Liver (tissue), 3 donors: ENCODE data around the gene NSF.

Experiments used
- FOXA1 ChIP-seq: IDR thresholded peaks from 2 replicates; pipeline ENCODE4 v1.6.1; 2016; ENCODE audit warnings: antibody characterized with exemption
- FOXA2 ChIP-seq: IDR thresholded peaks from 2 replicates; pipeline ENCODE4 v1.6.1; 2016; ENCODE audit warnings: antibody characterized with exemption
- HNF4A ChIP-seq, 2 donors: conservative IDR thresholded peaks; 2 replicates each; pipeline ENCODE4 v1.6.1; 2016; ENCODE audit warnings: antibody characterized with exemption in 2 of 2, mild to moderate bottlenecking in 2 of 2
- RAD21 ChIP-seq, 2 donors: IDR thresholded peaks; 2 replicates each; pipeline ENCODE4 v1.6.1; 2016; ENCODE audit warnings: antibody characterized with exemption in 2 of 2, mild to moderate bottlenecking in 2 of 2
- RXRA ChIP-seq, 2 donors: IDR thresholded peaks; 2 replicates each; pipeline ENCODE4 v1.6.1; 2017 to 2018; ENCODE audit warnings: antibody characterized with exemption in 2 of 2, mild to moderate bottlenecking in 1 of 2
- SP1 ChIP-seq: IDR thresholded peaks from 2 replicates; pipeline ENCODE4 v1.6.1; 2018; ENCODE audit warnings: antibody characterized with exemption, mild to moderate bottlenecking
- TAF1 ChIP-seq: conservative IDR thresholded peaks from 2 replicates; pipeline ENCODE4 v1.6.1; 2016; ENCODE audit warnings: antibody characterized with exemption, mild to moderate bottlenecking
- YY1 ChIP-seq: IDR thresholded peaks from 2 replicates; pipeline ENCODE4 v1.6.1; 2016; ENCODE audit warnings: antibody characterized with exemption, mild to moderate bottlenecking
- TF ChIP-seq, protein P1 (sequence below): fragments of 150-350 bp; IDR thresholded peaks from 2 replicates; pipeline ENCODE4 v1.5.1; 2017; ENCODE audit warnings: improper control_type of control experiment, low read depth, low read length; ENCODE audit not compliant: missing input control
- TF ChIP-seq, protein P2 (sequence below): IDR thresholded peaks from 2 replicates; pipeline ENCODE4 v1.6.1; 2016; ENCODE audit warnings: antibody characterized with exemption, mild to moderate bottlenecking
- TF ChIP-seq, protein P3 (sequence below): IDR thresholded peaks from 2 replicates; pipeline ENCODE4 v1.6.1; 2016; ENCODE audit warnings: antibody characterized with exemption
- TF ChIP-seq, protein P4 (sequence below): IDR thresholded peaks from 2 replicates; pipeline ENCODE4 v1.6.1; 2016; ENCODE audit warnings: antibody characterized with exemption
- TF ChIP-seq, protein P5 (sequence below): IDR thresholded peaks from 2 replicates; pipeline ENCODE4 v1.6.1; 2016; ENCODE audit warnings: antibody characterized with exemption
- donor health status: healthy.
- donor health status: healthy.

DNA sequence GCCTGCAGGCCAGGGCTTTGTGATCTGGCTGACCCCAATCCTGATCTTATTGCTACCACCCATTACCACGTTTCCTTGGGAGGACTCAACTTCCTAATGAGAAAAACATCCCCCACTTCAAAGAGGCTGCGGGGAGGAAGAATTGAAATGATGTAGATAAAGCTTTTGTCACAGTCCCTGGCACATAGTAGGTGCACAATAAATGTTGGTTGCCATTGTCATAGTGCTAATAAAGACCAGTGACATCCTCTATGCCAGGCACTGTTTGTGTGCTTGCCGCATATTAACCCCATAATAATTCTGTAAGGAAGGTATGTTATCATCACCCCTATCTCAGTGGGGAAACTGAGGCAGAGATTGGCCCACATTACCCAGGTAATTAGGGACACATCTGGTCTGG lies 205.6 kb downstream of the NSF start:
- TF ChIP-seq, protein P1, sequence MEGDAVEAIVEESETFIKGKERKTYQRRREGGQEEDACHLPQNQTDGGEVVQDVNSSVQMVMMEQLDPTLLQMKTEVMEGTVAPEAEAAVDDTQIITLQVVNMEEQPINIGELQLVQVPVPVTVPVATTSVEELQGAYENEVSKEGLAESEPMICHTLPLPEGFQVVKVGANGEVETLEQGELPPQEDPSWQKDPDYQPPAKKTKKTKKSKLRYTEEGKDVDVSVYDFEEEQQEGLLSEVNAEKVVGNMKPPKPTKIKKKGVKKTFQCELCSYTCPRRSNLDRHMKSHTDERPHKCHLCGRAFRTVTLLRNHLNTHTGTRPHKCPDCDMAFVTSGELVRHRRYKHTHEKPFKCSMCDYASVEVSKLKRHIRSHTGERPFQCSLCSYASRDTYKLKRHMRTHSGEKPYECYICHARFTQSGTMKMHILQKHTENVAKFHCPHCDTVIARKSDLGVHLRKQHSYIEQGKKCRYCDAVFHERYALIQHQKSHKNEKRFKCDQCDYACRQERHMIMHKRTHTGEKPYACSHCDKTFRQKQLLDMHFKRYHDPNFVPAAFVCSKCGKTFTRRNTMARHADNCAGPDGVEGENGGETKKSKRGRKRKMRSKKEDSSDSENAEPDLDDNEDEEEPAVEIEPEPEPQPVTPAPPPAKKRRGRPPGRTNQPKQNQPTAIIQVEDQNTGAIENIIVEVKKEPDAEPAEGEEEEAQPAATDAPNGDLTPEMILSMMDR = no peak
- TF ChIP-seq, protein P2, sequence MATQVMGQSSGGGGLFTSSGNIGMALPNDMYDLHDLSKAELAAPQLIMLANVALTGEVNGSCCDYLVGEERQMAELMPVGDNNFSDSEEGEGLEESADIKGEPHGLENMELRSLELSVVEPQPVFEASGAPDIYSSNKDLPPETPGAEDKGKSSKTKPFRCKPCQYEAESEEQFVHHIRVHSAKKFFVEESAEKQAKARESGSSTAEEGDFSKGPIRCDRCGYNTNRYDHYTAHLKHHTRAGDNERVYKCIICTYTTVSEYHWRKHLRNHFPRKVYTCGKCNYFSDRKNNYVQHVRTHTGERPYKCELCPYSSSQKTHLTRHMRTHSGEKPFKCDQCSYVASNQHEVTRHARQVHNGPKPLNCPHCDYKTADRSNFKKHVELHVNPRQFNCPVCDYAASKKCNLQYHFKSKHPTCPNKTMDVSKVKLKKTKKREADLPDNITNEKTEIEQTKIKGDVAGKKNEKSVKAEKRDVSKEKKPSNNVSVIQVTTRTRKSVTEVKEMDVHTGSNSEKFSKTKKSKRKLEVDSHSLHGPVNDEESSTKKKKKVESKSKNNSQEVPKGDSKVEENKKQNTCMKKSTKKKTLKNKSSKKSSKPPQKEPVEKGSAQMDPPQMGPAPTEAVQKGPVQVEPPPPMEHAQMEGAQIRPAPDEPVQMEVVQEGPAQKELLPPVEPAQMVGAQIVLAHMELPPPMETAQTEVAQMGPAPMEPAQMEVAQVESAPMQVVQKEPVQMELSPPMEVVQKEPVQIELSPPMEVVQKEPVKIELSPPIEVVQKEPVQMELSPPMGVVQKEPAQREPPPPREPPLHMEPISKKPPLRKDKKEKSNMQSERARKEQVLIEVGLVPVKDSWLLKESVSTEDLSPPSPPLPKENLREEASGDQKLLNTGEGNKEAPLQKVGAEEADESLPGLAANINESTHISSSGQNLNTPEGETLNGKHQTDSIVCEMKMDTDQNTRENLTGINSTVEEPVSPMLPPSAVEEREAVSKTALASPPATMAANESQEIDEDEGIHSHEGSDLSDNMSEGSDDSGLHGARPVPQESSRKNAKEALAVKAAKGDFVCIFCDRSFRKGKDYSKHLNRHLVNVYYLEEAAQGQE = no peak
- no peak for TF ChIP-seq SP1
- no peak for TF ChIP-seq YY1
- no peak for TF ChIP-seq FOXA2
- TF ChIP-seq, protein P3, sequence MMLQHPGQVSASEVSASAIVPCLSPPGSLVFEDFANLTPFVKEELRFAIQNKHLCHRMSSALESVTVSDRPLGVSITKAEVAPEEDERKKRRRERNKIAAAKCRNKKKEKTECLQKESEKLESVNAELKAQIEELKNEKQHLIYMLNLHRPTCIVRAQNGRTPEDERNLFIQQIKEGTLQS = no peak
- TF ChIP-seq RXRA (IDR thresholded peaks at IDR 0.05) = no peak
- TF ChIP-seq TAF1 = no peak
- no peak for TF ChIP-seq HNF4A (conservative IDR thresholded peaks at IDR 0.05)
- no peak for TF ChIP-seq RAD21 (IDR thresholded peaks at IDR 0.05)
- TF ChIP-seq, protein P4, sequence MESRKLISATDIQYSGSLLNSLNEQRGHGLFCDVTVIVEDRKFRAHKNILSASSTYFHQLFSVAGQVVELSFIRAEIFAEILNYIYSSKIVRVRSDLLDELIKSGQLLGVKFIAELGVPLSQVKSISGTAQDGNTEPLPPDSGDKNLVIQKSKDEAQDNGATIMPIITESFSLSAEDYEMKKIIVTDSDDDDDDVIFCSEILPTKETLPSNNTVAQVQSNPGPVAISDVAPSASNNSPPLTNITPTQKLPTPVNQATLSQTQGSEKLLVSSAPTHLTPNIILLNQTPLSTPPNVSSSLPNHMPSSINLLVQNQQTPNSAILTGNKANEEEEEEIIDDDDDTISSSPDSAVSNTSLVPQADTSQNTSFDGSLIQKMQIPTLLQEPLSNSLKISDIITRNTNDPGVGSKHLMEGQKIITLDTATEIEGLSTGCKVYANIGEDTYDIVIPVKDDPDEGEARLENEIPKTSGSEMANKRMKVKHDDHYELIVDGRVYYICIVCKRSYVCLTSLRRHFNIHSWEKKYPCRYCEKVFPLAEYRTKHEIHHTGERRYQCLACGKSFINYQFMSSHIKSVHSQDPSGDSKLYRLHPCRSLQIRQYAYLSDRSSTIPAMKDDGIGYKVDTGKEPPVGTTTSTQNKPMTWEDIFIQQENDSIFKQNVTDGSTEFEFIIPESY = no peak
- no peak for TF ChIP-seq FOXA1
- TF ChIP-seq, protein P5, sequence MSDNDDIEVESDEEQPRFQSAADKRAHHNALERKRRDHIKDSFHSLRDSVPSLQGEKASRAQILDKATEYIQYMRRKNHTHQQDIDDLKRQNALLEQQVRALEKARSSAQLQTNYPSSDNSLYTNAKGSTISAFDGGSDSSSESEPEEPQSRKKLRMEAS = no peak
